SU-DHL-6 (cell line): Measurements from ENCODE around the gene CAPN5.

Experiments used
- H2AFZ ChIP-seq: fragments of 200-600 bp; sonication (generic); 2 replicates; pipeline ENCODE4 v1.6.1; 2014; ENCODE audit warnings: low read depth, mild to moderate bottlenecking, moderate library complexity, mixed read lengths, antibody characterized with exemption, low read length; ENCODE audit not compliant: severe bottlenecking
- H3F3A ChIP-seq: fragments of 200-600 bp; shearing (Covaris generic); 2 replicates; pipeline ENCODE4 v1.6.0; 2016; ENCODE audit warnings: antibody characterized with exemption, mild to moderate bottlenecking; ENCODE audit not compliant: insufficient read depth
- H3K27ac ChIP-seq: fragments of 200-600 bp; sonication (generic); 2 replicates; pipeline ENCODE4 v1.5.1; 2016; ENCODE audit warnings: low read depth, mild to moderate bottlenecking, low read length, moderate library complexity, mixed read lengths
- H3K27me3 ChIP-seq: fragments of 200-600 bp; sonication (generic), shearing (Covaris generic); 2 replicates; pipeline ENCODE4 v1.6.0; 2014; ENCODE audit warnings: mild to moderate bottlenecking, low read length
- H3K36me3 ChIP-seq: fragments of 200-600 bp; sonication (generic); 2 replicates; pipeline ENCODE4 v1.6.1; 2014; ENCODE audit warnings: mild to moderate bottlenecking, low read length, mixed read lengths
- H3K4me2 ChIP-seq: fragments of 300-600, 200-600 bp; shearing (Covaris generic), sonication (generic); 2 replicates; pipeline ENCODE4 v1.6.0; 2014; ENCODE audit warnings: low read length, low read depth, mild to moderate bottlenecking; ENCODE audit not compliant: poor library complexity, severe bottlenecking
- H3K4me3 ChIP-seq: fragments of 200-600 bp; sonication (generic); 2 replicates; pipeline ENCODE4 v1.5.1; 2014; ENCODE audit warnings: antibody characterized with exemption, low read length, mild to moderate bottlenecking, mixed read lengths; ENCODE audit not compliant: insufficient read depth, poor library complexity, severe bottlenecking
- H3K79me2 ChIP-seq: fragments of 200-600 bp; sonication (generic); 2 replicates; pipeline ENCODE4 v1.6.1; 2014; ENCODE audit warnings: mild to moderate bottlenecking, low read length, moderate library complexity; ENCODE audit not compliant: insufficient read depth
- H3K9ac ChIP-seq: fragments of 200-600 bp; sonication (generic); 2 replicates; pipeline ENCODE4 v1.7.0; 2014; ENCODE audit warnings: mild to moderate bottlenecking, low read length
- H3K9me2 ChIP-seq: fragments of 200-600 bp; sonication (generic); replicated peaks from 2 replicates; pipeline ENCODE4 v1.6.1; 2014; ENCODE audit warnings: low read length; ENCODE audit not compliant: insufficient read depth
- H3K9me3 ChIP-seq: fragments of 200-600 bp; sonication (generic); 2 replicates; pipeline ENCODE4 v1.6.1; 2014; ENCODE audit warnings: low read length, mixed read lengths; ENCODE audit not compliant: insufficient read depth
- H4K20me1 ChIP-seq: fragments of 200-600 bp; sonication (generic); 2 replicates; pipeline ENCODE4 v1.6.1; 2014; ENCODE audit warnings: low read depth, mild to moderate bottlenecking, antibody characterized with exemption, low read length, moderate library complexity, mixed read lengths
- CTCF ChIP-seq: fragments of 200-600 bp; sonication (generic); IDR thresholded peaks from one replicate; pipeline ENCODE4 v1.5.1; 2017; ENCODE audit warnings: antibody characterized with exemption, mild to moderate bottlenecking, low read length, moderate library complexity; ENCODE audit not compliant: insufficient read depth, poor library complexity, severe bottlenecking
- EZH2phosphoT487 ChIP-seq: fragments of 200-600 bp; sonication (generic), shearing (Covaris generic); conservative IDR thresholded peaks from 2 replicates; pipeline ENCODE4 v1.6.1; 2018; ENCODE audit warnings: mild to moderate bottlenecking, antibody characterized with exemption, low read length, moderate library complexity, mixed read lengths

CAPN5 gene

GRCh38 chr11:77024745-77025144 lies 42.0 kb upstream of the CAPN5 start:
- TF ChIP-seq CTCF, result no peak
- no peak for TF ChIP-seq EZH2phosphoT487
- Histone ChIP-seq H3K9me2 (no peaks in the 10 kb centered on the region), H3K9ac (no peak overlapping the region), H3K79me2 (no peaks in the 10 kb centered on the region), H2AFZ (no peak overlapping the region), H3K27ac (peak overlapping the region; percentile 8; the same call in 1 of the 2 replicates), H3K36me3 (no peaks in the 10 kb centered on the region), H3K9me3 (no peaks in the 10 kb centered on the region), H3K4me2 (no peak overlapping the region), H4K20me1 (no peaks in the 10 kb centered on the region), H3K27me3 (no peaks in the 10 kb centered on the region), H3K4me3 (no peak overlapping the region), H3F3A (no peaks in the 10 kb centered on the region)

GRCh38 chr11:77026221-77026620 lies 40.5 kb upstream of the CAPN5 start:
- Histone ChIP-seq H3K79me2 (no peaks in the 10 kb centered on the region), H3K9ac (no peak overlapping the region)

DNA sequence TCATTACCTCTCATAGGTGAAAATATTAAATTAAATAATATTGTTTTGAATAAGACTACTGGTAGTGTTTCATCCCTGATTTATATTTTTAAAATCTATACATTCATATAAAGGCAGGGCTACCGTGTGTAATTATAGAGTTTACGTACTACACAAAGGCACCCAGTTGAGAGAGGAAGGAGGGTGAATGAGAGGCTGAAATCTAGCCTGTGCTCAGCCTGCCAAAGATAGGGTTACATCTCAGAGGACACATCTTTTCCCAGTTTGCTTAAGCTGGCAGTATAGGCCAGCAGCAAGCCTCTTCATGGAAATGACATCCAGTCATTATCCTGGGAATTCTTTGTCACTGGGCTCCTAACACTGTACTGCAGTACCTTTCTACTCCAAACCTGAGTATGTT lies 40.0 kb upstream of the CAPN5 start:
- no peaks in the 10 kb centered on the region for H3K36me3 ChIP-seq
- H2AFZ ChIP-seq, result no peak overlapping the region
- no peaks in the 10 kb centered on the region for H4K20me1 ChIP-seq
- H3K9me2 ChIP-seq, result no peaks in the 10 kb centered on the region
- H3K27me3 ChIP-seq, result no peaks in the 10 kb centered on the region
- TF ChIP-seq EZH2phosphoT487, result no peak
- no peak for TF ChIP-seq CTCF
- no peaks in the 10 kb centered on the region for H3F3A ChIP-seq
- H3K9me3 ChIP-seq, result no peaks in the 10 kb centered on the region
- no peaks in the 10 kb centered on the region for H3K79me2 ChIP-seq
- H3K4me3 ChIP-seq, result no peak overlapping the region
- no peak overlapping the region for H3K9ac ChIP-seq
- no peak overlapping the region for H3K27ac ChIP-seq
- no peak overlapping the region for H3K4me2 ChIP-seq

More at GRCh38 chr11:77026221-77026620, 40.5 kb upstream of the CAPN5 start:
- Histone ChIP-seq H3K4me2 (no peak overlapping the region), H3K27me3 (no peaks in the 10 kb centered on the region), H4K20me1 (no peaks in the 10 kb centered on the region), H3K27ac (no peak overlapping the region), H3K9me2 (no peaks in the 10 kb centered on the region), H3K4me3 (no peak overlapping the region), H3K9me3 (no peaks in the 10 kb centered on the region), H2AFZ (no peak overlapping the region), H3F3A (no peaks in the 10 kb centered on the region), H3K36me3 (no peaks in the 10 kb centered on the region)
- TF ChIP-seq EZH2phosphoT487 (no peak), CTCF (no peak)

GRCh38 chr11:77027275-77027674 lies 39.5 kb upstream of the CAPN5 start:
- H3K27ac ChIP-seq, result no peak overlapping the region
- no peaks in the 10 kb centered on the region for H3K79me2 ChIP-seq
- no peak overlapping the region for H3K4me2 ChIP-seq
- no peak overlapping the region for H3K4me3 ChIP-seq
- H2AFZ ChIP-seq, result no peak overlapping the region
- H3F3A ChIP-seq, result no peaks in the 10 kb centered on the region
- TF ChIP-seq EZH2phosphoT487 (no peak), CTCF (no peak)
- no peak overlapping the region for H3K9ac ChIP-seq
- H3K27me3 ChIP-seq, result no peaks in the 10 kb centered on the region
- H3K9me3 ChIP-seq, result no peaks in the 10 kb centered on the region
- H3K36me3 ChIP-seq, result no peaks in the 10 kb centered on the region
- no peaks in the 10 kb centered on the region for H3K9me2 ChIP-seq
- no peaks in the 10 kb centered on the region for H4K20me1 ChIP-seq
